K562 (cell line): ENCODE data around the gene SERPINE2. TPM values are rescaled to one million over a fixed set of nuclear protein-coding genes. Genes with fewer than 3 reads are reported as not detected.

ENCODE experiments used
- CBX5 ChIP-seq: IDR thresholded peaks from 2 replicates; pipeline ENCODE4 v1.6.1; 2014; ENCODE audit warnings: low read depth, borderline replicate concordance
- L3MBTL2 ChIP-seq: fragments of 450-650 bp; IDR thresholded peaks from 2 replicates; pipeline ENCODE4 v1.6.1; 2016; ENCODE audit warnings: mild to moderate bottlenecking, moderate library complexity
- PPARD ChIP-seq: fragments of 250-450 bp; sonication (Bioruptor Pico); IDR thresholded peaks from 2 replicates; pipeline ENCODE4 v1.8.0; 2022; ENCODE audit warnings: inconsistent platforms, mild to moderate bottlenecking, moderate library complexity
- RNF2 ChIP-seq: sonication (generic); IDR thresholded peaks from 2 replicates; pipeline ENCODE4 v1.6.1; 2016
- polyA plus RNA-seq, 8 experiments: library from polyadenylated mRNA; depleted of rRNA in 4 of 8; stranded (reverse) in 5 of 8; unstranded in 3 of 8; fragments of >200 nt; fragmentation: Nextera tagmentation in 2 of 8; fragmentation: Illumina TruSeq in 1 of 8; extraction: Ambion mirVana in 2 of 8; extraction: Trizol in 1 of 8; gene quantifications; 2 replicates each; pipeline versions ENCODE4 v1.2.1 to v1.2.3, GENCODE V29; 2011 to 2014; ENCODE audit warnings: inconsistent platforms in 1 of 8, missing spikeins in 1 of 8
- total RNA-seq, 7 experiments: library from RNA; depleted of rRNA in 6 of 7; stranded (reverse); fragments of >200 nt in 6 of 7; fragmentation: Illumina TruSeq in 2 of 7; extraction: Trizol in 2 of 7; gene quantifications; 2 replicates each; pipeline versions ENCODE4 v1.2.1 to v1.2.3, GENCODE V29; 2011 to 2021; ENCODE audit warnings: low replicate concordance in 1 of 7
- TF ChIP-seq, protein P1 (sequence below): fragments of 250-450 bp; sonication (Bioruptor Pico); IDR thresholded peaks from 2 replicates; pipeline ENCODE4 v1.5.0; 2021; ENCODE audit warnings: mild to moderate bottlenecking, moderate library complexity
- TF ChIP-seq, protein P2 (sequence below): fragments of 450-650 bp; IDR thresholded peaks from one replicate; pipeline ENCODE4 v1.6.1; 2018; ENCODE audit warnings: mild to moderate bottlenecking, moderate library complexity; ENCODE audit not compliant: partially characterized antibody
- TF ChIP-seq, protein P3 (sequence below): sonication (generic); formaldehyde crosslinking; IDR thresholded peaks from 2 replicates; pipeline ENCODE4 v1.5.0; 2020; ENCODE audit warnings: missing genetic modification reagents

SERPINE2 gene
- total and polyA plus RNA-seq, 9 of the 15 experiments (the other 6 are each of a cell fraction or from before 2014, with no cell fraction given) = 0.03 to 0.16 (median 0.13) TPM; not detected in 6

DNA sequence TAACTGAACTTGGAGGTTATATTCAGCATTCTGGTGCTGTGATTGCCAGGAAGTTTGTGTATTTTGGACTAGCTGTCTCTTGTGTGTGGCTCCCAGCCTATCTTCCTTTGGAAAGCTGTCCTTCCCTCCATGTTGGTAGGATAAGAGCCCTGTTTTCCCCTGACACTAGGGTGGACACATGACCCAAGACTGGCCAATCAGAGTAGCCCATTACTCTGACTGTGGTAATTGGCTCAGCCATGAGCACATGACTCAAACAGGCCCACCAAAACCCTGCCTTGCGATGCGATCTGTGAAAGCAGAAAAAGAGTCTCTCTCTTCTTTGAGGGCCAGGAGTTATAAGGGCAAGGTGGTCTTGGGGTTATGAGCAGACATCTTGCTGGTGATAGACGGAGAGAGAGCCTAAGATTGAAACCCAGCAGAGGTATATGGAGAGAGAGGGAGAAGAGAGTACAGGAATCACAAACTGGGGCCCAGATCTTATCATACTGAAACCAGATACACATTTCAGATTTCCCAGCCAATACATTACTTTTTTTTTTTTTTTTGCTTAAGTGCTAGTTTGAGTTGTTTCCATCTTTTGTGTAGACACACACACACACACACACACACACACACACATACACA is 45.3 kb upstream of the SERPINE2 start (continued):
- TF ChIP-seq, protein P1, sequence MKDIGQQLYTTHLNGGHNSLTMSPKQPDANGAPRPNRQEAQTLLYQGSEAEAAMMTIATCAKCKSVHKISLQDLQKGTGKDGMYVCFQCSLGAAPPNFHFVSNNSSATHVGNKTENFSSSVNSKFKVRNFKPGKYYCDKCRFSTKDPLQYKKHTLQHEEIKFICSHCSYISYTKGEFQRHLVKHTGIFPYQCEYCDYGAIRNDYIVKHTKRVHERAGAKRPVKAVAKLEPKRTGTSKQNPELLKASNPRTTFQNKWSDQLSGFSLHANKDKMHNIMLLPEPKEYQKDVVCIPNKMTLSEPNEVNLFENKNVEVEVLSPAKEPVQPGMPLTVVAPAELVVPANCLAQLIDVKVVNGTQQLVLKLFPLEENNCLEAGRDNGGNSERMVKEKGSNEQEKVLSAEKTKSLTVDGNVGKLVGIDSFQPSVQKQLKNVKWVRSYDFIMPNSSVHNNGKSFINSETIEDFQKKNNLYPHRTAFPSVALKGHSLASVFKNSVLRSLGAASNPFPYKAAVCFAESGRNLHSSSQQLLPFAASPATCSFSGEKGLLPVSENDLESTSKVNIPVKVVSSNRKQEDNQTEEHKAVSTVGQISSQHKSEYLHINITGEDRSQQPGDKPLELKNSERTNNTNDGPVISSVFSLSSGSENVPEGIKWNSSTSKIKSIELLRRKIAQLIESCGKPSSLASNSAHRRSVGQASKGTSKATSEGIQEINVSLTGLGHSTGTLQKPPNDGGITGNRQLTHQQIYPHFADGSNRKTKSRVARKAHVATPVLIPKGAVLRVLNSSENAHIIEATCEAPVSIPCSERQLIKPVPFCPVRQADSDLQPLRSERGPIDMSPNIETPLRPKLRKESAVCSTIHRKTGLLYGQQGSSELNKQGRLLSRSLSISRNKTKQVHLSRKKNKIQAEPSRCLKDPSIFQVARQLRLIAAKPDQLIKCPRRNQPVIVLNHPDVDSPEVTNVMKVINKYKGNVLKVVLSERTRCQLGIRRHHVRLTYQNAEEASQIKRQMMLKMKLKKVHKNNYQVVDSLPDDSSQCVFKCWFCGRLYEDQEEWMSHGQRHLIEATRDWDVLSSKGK (CRISPR knock-in tag) = no peak
- TF ChIP-seq L3MBTL2 (0 out of 2 replicates have a peak, but pooled peaks have one; percentile 23), CBX5 (no peak), PPARD (no peak), RNF2 (no peak)
- TF ChIP-seq, protein P2, sequence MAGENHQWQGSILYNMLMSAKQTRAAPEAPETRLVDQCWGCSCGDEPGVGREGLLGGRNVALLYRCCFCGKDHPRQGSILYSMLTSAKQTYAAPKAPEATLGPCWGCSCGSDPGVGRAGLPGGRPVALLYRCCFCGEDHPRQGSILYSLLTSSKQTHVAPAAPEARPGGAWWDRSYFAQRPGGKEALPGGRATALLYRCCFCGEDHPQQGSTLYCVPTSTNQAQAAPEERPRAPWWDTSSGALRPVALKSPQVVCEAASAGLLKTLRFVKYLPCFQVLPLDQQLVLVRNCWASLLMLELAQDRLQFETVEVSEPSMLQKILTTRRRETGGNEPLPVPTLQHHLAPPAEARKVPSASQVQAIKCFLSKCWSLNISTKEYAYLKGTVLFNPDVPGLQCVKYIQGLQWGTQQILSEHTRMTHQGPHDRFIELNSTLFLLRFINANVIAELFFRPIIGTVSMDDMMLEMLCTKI = no peak
- TF ChIP-seq, protein P3, sequence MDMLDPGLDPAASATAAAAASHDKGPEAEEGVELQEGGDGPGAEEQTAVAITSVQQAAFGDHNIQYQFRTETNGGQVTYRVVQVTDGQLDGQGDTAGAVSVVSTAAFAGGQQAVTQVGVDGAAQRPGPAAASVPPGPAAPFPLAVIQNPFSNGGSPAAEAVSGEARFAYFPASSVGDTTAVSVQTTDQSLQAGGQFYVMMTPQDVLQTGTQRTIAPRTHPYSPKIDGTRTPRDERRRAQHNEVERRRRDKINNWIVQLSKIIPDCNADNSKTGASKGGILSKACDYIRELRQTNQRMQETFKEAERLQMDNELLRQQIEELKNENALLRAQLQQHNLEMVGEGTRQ (CRISPR knock-in tag) = peak; percentile 73
